Measurements from ENCODE around the gene FZD1. TPM values are rescaled to one million over a fixed set of nuclear protein-coding genes. Genes with fewer than 3 reads are reported as not detected.

Gene FZD1
- total and polyA plus RNA-seq, 2 of the 4 experiments (the other 2 are of a cell fraction), result 3.6 to 6.8 TPM

- Histone ChIP-seq H4K91ac (ENCODE audit: insufficient read depth, low read depth, low read length) (no peak overlapping the region), H2BK15ac (ENCODE audit: low read depth, low read length) (peak overlapping the region; percentile 75; the same call in 2 of the 3 replicates), H4K8ac (ENCODE audit: low read depth in 2 of 2, low read length in 2 of 2) (peak overlapping the region in 1 of 2 experiments; percentile 62; a peak in 1 of 4 replicates), H3K9ac (ENCODE audit: low read depth, low read length) (no peak overlapping the region), H3K14ac (replicated peaks; ENCODE audit: low read depth, low read length) (peak overlapping the region; percentile 12; the same call in 1 of the 2 replicates), H3K27me3 (ENCODE audit: control insufficient read depth, insufficient read depth, low read length) (no peaks in the 10 kb centered on the region), H2BK5ac (ENCODE audit: low read depth, low read length, poor library complexity, severe bottlenecking) (peak overlapping the region; percentile 35), H3K23ac (ENCODE audit: low read depth, low read length) (peak overlapping the region; percentile 69; the same call in 1 of the 2 replicates), H2AK5ac (ENCODE audit: low read depth, low read length) (no peak overlapping the region), H3K4me3 (ENCODE audit: insufficient read depth, low read depth, low read length) (no peak overlapping the region), H2BK120ac (ENCODE audit: low read depth, low read length) (peak overlapping the region; percentile 80), H3K9me3 (ENCODE audit: control insufficient read depth, insufficient read depth, low read length) (peaks cover 4% of the 10 kb centered on the region; the same call in 1 of the 2 replicates), H3K56ac (ENCODE audit: extremely low read depth, insufficient read depth, low read length) (peak overlapping the region; percentile 23; the same call in 1 of the 2 replicates), H3K27ac (ENCODE audit: insufficient read depth, low read length) (no peak overlapping the region), H3K79me1 (ENCODE audit: low read depth in 1 of 2, low read length in 2 of 2) (no peaks in the 10 kb centered on the region), H4K5ac (ENCODE audit: low read depth, low read length) (no peak overlapping the region), H3K18ac (ENCODE audit: low read depth, low read length) (peak overlapping the region; percentile 24; the same call in 1 of the 2 replicates), H2AK9ac (replicated peaks; ENCODE audit: low read depth, low read length, poor library complexity) (no peak overlapping the region), H3K4me2 (ENCODE audit: low read depth, low read length) (peak overlapping the region; percentile 41; the same call in 1 of the 2 replicates), H3K36me3 (ENCODE audit: control insufficient read depth, insufficient read depth, low read length) (no peaks in the 10 kb centered on the region), H3K4ac (ENCODE audit: low read depth, low read length) (peak overlapping the region; percentile 75; the same call in 1 of the 2 replicates), H2BK20ac (ENCODE audit: low read depth, low read length) (peak overlapping the region; percentile 79; the same call in 1 of the 2 replicates), H3K9me1 (ENCODE audit: insufficient read depth, low read length) (peaks cover 3% of the 10 kb centered on the region; the same call in 1 of the 2 replicates), H3K4me1 (ENCODE audit: control insufficient read depth, insufficient read depth, low read length) (peaks cover 8% of the 10 kb centered on the region), H2AFZ (replicated peaks; ENCODE audit: low read length, poor library complexity) (no peak overlapping the region), H4K20me1 (ENCODE audit: insufficient read depth, low read length) (no peaks in the 10 kb centered on the region; the same call in 1 of the 2 replicates)
- dilution Hi-C loops (cut with HindIII; ENCODE audit: low sequenced_read_pairs, unreplicated experiment) (no loop called here), intact Hi-C loops (cut with micrococcal nuclease) (no loop called here), in situ Hi-C loops (cut with MboI; ENCODE audit: low sequenced_read_pairs) (no loop called here)
- WGBS, 2 experiments (ENCODE audit: extremely low coverage in 2 of 2, insufficient read length in 1 of 2), result no CpG with 5 or more reads among the region's 2 CpGs
- TF ChIP-seq CEBPB (IDR thresholded peaks at IDR 0.05; ENCODE audit: low read depth, low read length), result no peak
- TF ChIP-seq CHD1 (IDR thresholded peaks at IDR 0.05; ENCODE audit: low read depth, low read length), result no peak
- TF ChIP-seq FOS (IDR thresholded peaks at IDR 0.05; ENCODE audit: low read depth, low read length), result 0 out of 2 replicates have a peak, but pooled peaks have one; percentile 14
- no peak for TF ChIP-seq RAD21 (IDR thresholded peaks at IDR 0.05; ENCODE audit: low read length)
- no peak for TF ChIP-seq ELK1 (IDR thresholded peaks at IDR 0.05; ENCODE audit: borderline replicate concordance, low read depth, low read length)
- peak; percentile 82 for ATAC-seq (ENCODE audit: low read depth)
- POLR2A ChIA-PET (ENCODE audit: unreplicated experiment), result interaction anchor here (1.1 kb wide), 1 partner anchor 101 kb away, joined by 6 read pairs; no protein-coding TSS in a partner anchor
- BruUV-seq (replicated peaks), result no TSS peak
- DNase-seq, result peak; percentile 68
- CTCF ChIA-PET, result interaction anchor here (1.0 kb wide), 2 partner anchors 13 to 100 kb away, joined by 3 to 4 read pairs; no protein-coding TSS in a partner anchor
Observed at GRCh38 chr7:91228327-91228726, 35.9 kb upstream of the FZD1 start.
